SK-N-SH treated with all-trans-retinoic acid at 6 μM for 48 hours (cell line): ENCODE measurements around the gene SPATA3.

ENCODE experiments used
- ATAC-seq: fragments of 200-7000 bp; cut with Tn5 transposase; 3 replicates; pipeline ENCODE4 v1.9.1; 2020; ENCODE audit warnings: mild to moderate bottlenecking, moderate library complexity
- ARNTL ChIP-seq: fragments of 450-650 bp; formaldehyde crosslinking; IDR thresholded peaks from 2 replicates; pipeline ENCODE4 v1.5.0; 2020; ENCODE audit warnings: low read depth, mild to moderate bottlenecking, moderate library complexity, borderline replicate concordance
- BACH2 ChIP-seq: fragments of 250-450 bp; sonication (Bioruptor Pico); IDR thresholded peaks from 2 replicates; pipeline ENCODE4 v1.9.0; 2021; ENCODE audit warnings: mild to moderate bottlenecking, borderline replicate concordance
- CREB5 ChIP-seq: fragments of 250-450 bp; sonication (Bioruptor Pico); IDR thresholded peaks from 2 replicates; pipeline ENCODE4 v1.5.1; 2020; ENCODE audit warnings: low read depth, mild to moderate bottlenecking, moderate library complexity
- CSDC2 ChIP-seq: fragments of 250-450 bp; sonication (Bioruptor Pico); IDR thresholded peaks from 2 replicates; pipeline ENCODE4 v1.5.0; 2020; ENCODE audit warnings: mild to moderate bottlenecking, moderate library complexity
- CSRNP3 ChIP-seq: fragments of 250-450 bp; sonication (Bioruptor Pico); IDR thresholded peaks from 2 replicates; pipeline ENCODE4 v1.5.1; 2021; ENCODE audit warnings: mild to moderate bottlenecking, moderate library complexity
- ESRRG ChIP-seq: fragments of 250-450 bp; sonication (Bioruptor Pico); IDR thresholded peaks from 2 replicates; pipeline ENCODE4 v1.6.1; 2021; ENCODE audit warnings: mild to moderate bottlenecking
- GLIS3 ChIP-seq: fragments of 250-450 bp; sonication (Bioruptor Pico); IDR thresholded peaks from 2 replicates; pipeline ENCODE4 v1.5.0; 2020; ENCODE audit warnings: mild to moderate bottlenecking, moderate library complexity
- ISL1 ChIP-seq: fragments of 250-450 bp; sonication (Bioruptor Pico); IDR thresholded peaks from 2 replicates; pipeline ENCODE4 v2.1.2; 2022; ENCODE audit warnings: mild to moderate bottlenecking, moderate library complexity
- OSR1 ChIP-seq: fragments of 250-450 bp; sonication (Bioruptor Pico); IDR thresholded peaks from 2 replicates; pipeline ENCODE4 v1.8.0; 2022; ENCODE audit warnings: moderate library complexity, mild to moderate bottlenecking, inconsistent platforms
- PATZ1 ChIP-seq: fragments of 250-450 bp; sonication (Bioruptor Pico); IDR thresholded peaks from 2 replicates; pipeline ENCODE4 v1.8.0; 2020; ENCODE audit warnings: mild to moderate bottlenecking, moderate library complexity, borderline replicate concordance
- PPARA ChIP-seq: fragments of 250-450 bp; sonication (Bioruptor Pico); IDR thresholded peaks from 2 replicates; pipeline ENCODE4 v1.5.0; 2020; ENCODE audit warnings: mild to moderate bottlenecking, borderline replicate concordance
- RARB ChIP-seq: fragments of 250-450 bp; sonication (Bioruptor Pico); IDR thresholded peaks from 2 replicates; pipeline ENCODE4 v1.8.0; 2021; ENCODE audit warnings: mild to moderate bottlenecking, moderate library complexity
- SNAI2 ChIP-seq: fragments of 250-450 bp; sonication (Bioruptor Pico); IDR thresholded peaks from 2 replicates; pipeline ENCODE4 v1.5.0; 2020; ENCODE audit warnings: mild to moderate bottlenecking, moderate library complexity
- TCF4 ChIP-seq: fragments of 250-450 bp; sonication (Bioruptor Pico); IDR thresholded peaks from 2 replicates; pipeline ENCODE4 v1.8.0; 2021; ENCODE audit warnings: mild to moderate bottlenecking, moderate library complexity, borderline replicate concordance
- TOX ChIP-seq: fragments of 250-450 bp; sonication (Bioruptor Pico); IDR thresholded peaks from 2 replicates; pipeline ENCODE4 v1.8.0; 2021; ENCODE audit warnings: mild to moderate bottlenecking, moderate library complexity, borderline replicate concordance
- TSHZ2 ChIP-seq: fragments of 250-450 bp; sonication (Bioruptor Pico); IDR thresholded peaks from 2 replicates; pipeline ENCODE4 v1.5.0; 2020; ENCODE audit warnings: mild to moderate bottlenecking, moderate library complexity
- ZC3H10 ChIP-seq: fragments of 250-450 bp; sonication (Bioruptor Pico); IDR thresholded peaks from 2 replicates; pipeline ENCODE4 v1.5.1; 2021; ENCODE audit warnings: mild to moderate bottlenecking, moderate library complexity
- ZFP3 ChIP-seq: fragments of 250-450 bp; sonication (Bioruptor Pico); IDR thresholded peaks from 2 replicates; pipeline ENCODE4 v1.5.0; 2020; ENCODE audit warnings: mild to moderate bottlenecking, moderate library complexity
- ZFP30 ChIP-seq: fragments of 450-650 bp; formaldehyde crosslinking; IDR thresholded peaks from 2 replicates; pipeline ENCODE4 v1.5.0; 2022; ENCODE audit warnings: mild to moderate bottlenecking, moderate library complexity
- ZNF70 ChIP-seq: fragments of 450-650 bp; formaldehyde crosslinking; IDR thresholded peaks from 2 replicates; pipeline ENCODE4 v1.5.0; 2020; ENCODE audit warnings: mild to moderate bottlenecking, moderate library complexity
- ZNF8 ChIP-seq: fragments of 450-650 bp; formaldehyde crosslinking; IDR thresholded peaks from 2 replicates; pipeline ENCODE4 v1.5.0; 2020; ENCODE audit warnings: mild to moderate bottlenecking, moderate library complexity
- TF ChIP-seq, protein P1 (sequence below): fragments of 250-450 bp; sonication (Bioruptor Pico); IDR thresholded peaks from 2 replicates; pipeline ENCODE4 v1.8.0; 2021; ENCODE audit warnings: low read depth, mild to moderate bottlenecking, moderate library complexity, borderline replicate concordance

SPATA3 gene

DNA sequence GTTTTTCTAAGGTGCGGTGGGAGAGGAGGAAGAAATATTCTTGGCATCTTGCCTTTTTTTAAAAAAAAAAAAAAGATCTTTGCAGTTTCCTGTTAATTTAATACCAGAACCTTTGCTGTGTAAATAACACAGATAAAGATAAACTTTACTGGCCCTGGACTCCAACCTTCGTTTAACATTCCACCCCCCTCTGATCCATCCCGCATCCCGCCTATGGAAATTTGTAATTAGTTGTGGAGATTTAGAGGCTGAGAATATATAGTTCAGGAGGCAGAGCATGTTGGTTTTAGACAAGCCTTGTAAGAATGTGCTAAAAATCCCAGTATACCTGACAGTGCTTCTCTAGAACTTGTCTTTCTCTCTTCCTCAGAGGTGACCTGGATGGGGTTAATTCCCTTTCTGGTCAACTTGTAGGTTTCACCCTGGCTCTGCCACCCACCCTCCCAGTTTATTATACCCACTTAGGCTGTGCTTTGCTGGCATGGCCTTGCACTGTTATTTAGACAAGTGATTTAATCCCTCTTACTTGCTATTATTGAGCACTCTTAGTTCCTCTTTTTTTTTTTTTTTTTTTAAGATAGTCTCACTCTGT lies 38.5 kb downstream of the SPATA3 start (continued):
- TF ChIP-seq CSRNP3 (CRISPR knock-in tag) (no peak), TCF4 (no peak), ESRRG (CRISPR knock-in tag) (no peak), TOX (CRISPR knock-in tag) (no peak), ZFP3 (CRISPR knock-in tag) (no peak), ZNF8 (CRISPR knock-in tag) (no peak), BACH2 (CRISPR knock-in tag) (no peak), ZFP30 (CRISPR knock-in tag) (no peak), ISL1 (CRISPR knock-in tag) (no peak)
- TF ChIP-seq, protein P1, sequence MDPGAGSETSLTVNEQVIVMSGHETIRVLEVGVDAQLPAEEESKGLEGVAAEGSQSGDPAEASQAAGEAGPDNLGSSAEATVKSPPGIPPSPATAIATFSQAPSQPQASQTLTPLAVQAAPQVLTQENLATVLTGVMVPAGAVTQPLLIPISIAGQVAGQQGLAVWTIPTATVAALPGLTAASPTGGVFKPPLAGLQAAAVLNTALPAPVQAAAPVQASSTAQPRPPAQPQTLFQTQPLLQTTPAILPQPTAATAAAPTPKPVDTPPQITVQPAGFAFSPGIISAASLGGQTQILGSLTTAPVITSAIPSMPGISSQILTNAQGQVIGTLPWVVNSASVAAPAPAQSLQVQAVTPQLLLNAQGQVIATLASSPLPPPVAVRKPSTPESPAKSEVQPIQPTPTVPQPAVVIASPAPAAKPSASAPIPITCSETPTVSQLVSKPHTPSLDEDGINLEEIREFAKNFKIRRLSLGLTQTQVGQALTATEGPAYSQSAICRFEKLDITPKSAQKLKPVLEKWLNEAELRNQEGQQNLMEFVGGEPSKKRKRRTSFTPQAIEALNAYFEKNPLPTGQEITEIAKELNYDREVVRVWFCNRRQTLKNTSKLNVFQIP (CRISPR knock-in tag) = no peak
- TF ChIP-seq, all 23 proteins: peak for 0

GRCh38 chr2:231036131-231036530 lies 40.2 kb downstream of the SPATA3 start:
- no peak for ATAC-seq
- TF ChIP-seq TSHZ2 (CRISPR knock-in tag) (no peak), CREB5 (CRISPR knock-in tag) (no peak), ZFP30 (CRISPR knock-in tag) (no peak), SNAI2 (CRISPR knock-in tag) (no peak), PPARA (CRISPR knock-in tag) (no peak), PATZ1 (no peak), CSDC2 (CRISPR knock-in tag) (no peak), ZNF70 (no peak)
- TF ChIP-seq, protein P1 (CRISPR knock-in tag) = no peak

GRCh38 chr2:231036578-231037106 lies 40.7 kb downstream of the SPATA3 start:
- no peak for TF ChIP-seq CREB5 (CRISPR knock-in tag)
- no peak for TF ChIP-seq ESRRG (CRISPR knock-in tag)
- TF ChIP-seq ZFP3 (CRISPR knock-in tag) = no peak
- TF ChIP-seq TCF4 = no peak
- TF ChIP-seq RARB (CRISPR knock-in tag) = no peak
- TF ChIP-seq SNAI2 (CRISPR knock-in tag) = no peak
- no peak for TF ChIP-seq ZNF8 (CRISPR knock-in tag)
- TF ChIP-seq ARNTL (CRISPR knock-in tag) = no peak
- no peak for TF ChIP-seq ISL1 (CRISPR knock-in tag)
- TF ChIP-seq ZC3H10 = no peak
- no peak for TF ChIP-seq PPARA (CRISPR knock-in tag)
- no peak for TF ChIP-seq GLIS3 (CRISPR knock-in tag)
- no peak for TF ChIP-seq OSR1 (CRISPR knock-in tag)
- TF ChIP-seq ZNF70 = no peak
- no peak for TF ChIP-seq PATZ1

More at GRCh38 chr2:231036578-231037106, 40.7 kb downstream of the SPATA3 start:
- ATAC-seq = no peak
